ENCODE measurements around the gene YAP1.

DNA sequence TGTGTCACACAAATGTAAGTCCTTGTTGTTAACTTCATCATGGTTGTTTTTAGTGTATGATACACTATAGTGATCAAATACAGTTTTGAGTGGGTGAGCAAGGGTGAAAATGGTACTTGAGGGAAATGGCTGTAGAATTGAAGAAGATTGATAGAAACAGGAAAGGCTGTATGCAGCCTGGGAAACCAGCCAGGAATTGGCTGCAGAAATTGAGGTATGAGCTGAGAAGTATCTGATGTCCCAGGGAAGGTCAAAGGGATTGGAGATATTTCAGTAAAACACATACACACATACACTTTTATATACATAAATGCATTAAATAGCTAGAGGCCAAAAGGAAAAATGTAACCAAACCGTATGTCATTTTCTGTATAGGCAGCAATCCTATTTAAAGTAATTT, 13.1 kb upstream of the YAP1 start:
- no peak for TF ChIP-seq POLR2AphosphoS5 (IDR thresholded peaks at IDR 0.05)
- TF ChIP-seq, protein P1, sequence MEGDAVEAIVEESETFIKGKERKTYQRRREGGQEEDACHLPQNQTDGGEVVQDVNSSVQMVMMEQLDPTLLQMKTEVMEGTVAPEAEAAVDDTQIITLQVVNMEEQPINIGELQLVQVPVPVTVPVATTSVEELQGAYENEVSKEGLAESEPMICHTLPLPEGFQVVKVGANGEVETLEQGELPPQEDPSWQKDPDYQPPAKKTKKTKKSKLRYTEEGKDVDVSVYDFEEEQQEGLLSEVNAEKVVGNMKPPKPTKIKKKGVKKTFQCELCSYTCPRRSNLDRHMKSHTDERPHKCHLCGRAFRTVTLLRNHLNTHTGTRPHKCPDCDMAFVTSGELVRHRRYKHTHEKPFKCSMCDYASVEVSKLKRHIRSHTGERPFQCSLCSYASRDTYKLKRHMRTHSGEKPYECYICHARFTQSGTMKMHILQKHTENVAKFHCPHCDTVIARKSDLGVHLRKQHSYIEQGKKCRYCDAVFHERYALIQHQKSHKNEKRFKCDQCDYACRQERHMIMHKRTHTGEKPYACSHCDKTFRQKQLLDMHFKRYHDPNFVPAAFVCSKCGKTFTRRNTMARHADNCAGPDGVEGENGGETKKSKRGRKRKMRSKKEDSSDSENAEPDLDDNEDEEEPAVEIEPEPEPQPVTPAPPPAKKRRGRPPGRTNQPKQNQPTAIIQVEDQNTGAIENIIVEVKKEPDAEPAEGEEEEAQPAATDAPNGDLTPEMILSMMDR (IDR thresholded peaks at IDR 0.05; ENCODE audit: poor library complexity, severe bottlenecking): no peak
- TF ChIP-seq, protein P2, sequence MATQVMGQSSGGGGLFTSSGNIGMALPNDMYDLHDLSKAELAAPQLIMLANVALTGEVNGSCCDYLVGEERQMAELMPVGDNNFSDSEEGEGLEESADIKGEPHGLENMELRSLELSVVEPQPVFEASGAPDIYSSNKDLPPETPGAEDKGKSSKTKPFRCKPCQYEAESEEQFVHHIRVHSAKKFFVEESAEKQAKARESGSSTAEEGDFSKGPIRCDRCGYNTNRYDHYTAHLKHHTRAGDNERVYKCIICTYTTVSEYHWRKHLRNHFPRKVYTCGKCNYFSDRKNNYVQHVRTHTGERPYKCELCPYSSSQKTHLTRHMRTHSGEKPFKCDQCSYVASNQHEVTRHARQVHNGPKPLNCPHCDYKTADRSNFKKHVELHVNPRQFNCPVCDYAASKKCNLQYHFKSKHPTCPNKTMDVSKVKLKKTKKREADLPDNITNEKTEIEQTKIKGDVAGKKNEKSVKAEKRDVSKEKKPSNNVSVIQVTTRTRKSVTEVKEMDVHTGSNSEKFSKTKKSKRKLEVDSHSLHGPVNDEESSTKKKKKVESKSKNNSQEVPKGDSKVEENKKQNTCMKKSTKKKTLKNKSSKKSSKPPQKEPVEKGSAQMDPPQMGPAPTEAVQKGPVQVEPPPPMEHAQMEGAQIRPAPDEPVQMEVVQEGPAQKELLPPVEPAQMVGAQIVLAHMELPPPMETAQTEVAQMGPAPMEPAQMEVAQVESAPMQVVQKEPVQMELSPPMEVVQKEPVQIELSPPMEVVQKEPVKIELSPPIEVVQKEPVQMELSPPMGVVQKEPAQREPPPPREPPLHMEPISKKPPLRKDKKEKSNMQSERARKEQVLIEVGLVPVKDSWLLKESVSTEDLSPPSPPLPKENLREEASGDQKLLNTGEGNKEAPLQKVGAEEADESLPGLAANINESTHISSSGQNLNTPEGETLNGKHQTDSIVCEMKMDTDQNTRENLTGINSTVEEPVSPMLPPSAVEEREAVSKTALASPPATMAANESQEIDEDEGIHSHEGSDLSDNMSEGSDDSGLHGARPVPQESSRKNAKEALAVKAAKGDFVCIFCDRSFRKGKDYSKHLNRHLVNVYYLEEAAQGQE (IDR thresholded peaks at IDR 0.05; ENCODE audit: borderline replicate concordance): no peak
- TF ChIP-seq EZH2 (IDR thresholded peaks at IDR 0.05; ENCODE audit: borderline replicate concordance, insufficient read depth, low read length, poor library complexity, severe bottlenecking): no peak
- TF ChIP-seq TAF1 (IDR thresholded peaks at IDR 0.05; ENCODE audit: low read depth): no peak
- no peak for TF ChIP-seq EP300 (conservative IDR thresholded peaks at IDR 0.05; ENCODE audit: poor library complexity, severe bottlenecking)
- no peak for TF ChIP-seq SMC3 (conservative IDR thresholded peaks at IDR 0.05; ENCODE audit: poor library complexity)
